Transverse colon (tissue), 4 donors: ENCODE data around the gene CNTN5. TPM values are rescaled to one million over a fixed set of nuclear protein-coding genes. Genes with fewer than 3 reads are reported as not detected.

Source experiments
- DNase-seq: peaks from one replicate; pipeline ENCODE4 v3.0.0-alpha.2; 2019
- H3K27ac ChIP-seq, 4 donors: fragments of 200-600 bp; sonication (generic); 2 replicates each; pipeline ENCODE4 v1.5.1; 2016 to 2018; ENCODE audit warnings: inconsistent platforms in 4 of 4
- H3K27me3 ChIP-seq: fragments of 200-600 bp; sonication (generic); 2 replicates; pipeline ENCODE4 v1.5.1; 2017; ENCODE audit warnings: inconsistent platforms
- H3K36me3 ChIP-seq, 4 donors: fragments of 200-600 bp; sonication (generic); 2 replicates each; pipeline ENCODE4 v1.5.1; 2017 to 2019; ENCODE audit warnings: inconsistent platforms in 4 of 4
- H3K4me1 ChIP-seq, 4 donors: fragments of 200-600 bp; sonication (generic); 2 replicates each; pipeline ENCODE4 v1.5.1; 2017 to 2020; ENCODE audit warnings: inconsistent platforms in 4 of 4
- H3K4me3 ChIP-seq, 4 donors: fragments of 200-600 bp; sonication (generic); 1 replicate in 1 of 4; 2 replicates in 3 of 4; pipeline versions ENCODE4 v1.5.1 to v1.6.1; 2017 to 2019; ENCODE audit warnings: inconsistent platforms in 4 of 4
- H3K9me3 ChIP-seq, 2 donors: fragments of 200-600 bp; sonication (generic); 2 replicates each; pipeline ENCODE4 v1.5.1; 2017 to 2019; ENCODE audit warnings: inconsistent platforms in 2 of 2
- CTCF ChIP-seq, 5 experiments: fragments of 200-600 bp in 3 of 5; fragments of 450-650 bp in 2 of 5; sonication (generic) in 3 of 5; IDR thresholded peaks; 1 replicate in 2 of 5; 2 replicates in 3 of 5; pipeline ENCODE4 v1.5.1; 2016 to 2017; ENCODE audit warnings: antibody characterized with exemption in 5 of 5, inconsistent platforms in 3 of 5, mild to moderate bottlenecking in 2 of 5, moderate library complexity in 1 of 5
- EP300 ChIP-seq: sonication (generic); formaldehyde crosslinking; IDR thresholded peaks from one replicate; pipeline ENCODE4 v1.6.1; 2017; ENCODE audit warnings: antibody characterized with exemption, low read depth
- POLR2A ChIP-seq: fragments of 450-650 bp; IDR thresholded peaks from one replicate; pipeline ENCODE4 v1.6.1; 2016; ENCODE audit warnings: antibody characterized with exemption, mild to moderate bottlenecking, moderate library complexity
- POLR2AphosphoS5 ChIP-seq, 3 donors: sonication (generic); formaldehyde crosslinking; IDR thresholded peaks; one replicate each; pipeline ENCODE4 v1.6.1; 2016; ENCODE audit warnings: antibody characterized with exemption in 3 of 3
- WGBS, 2 donors: methylation state at CpG; one replicate each; pipeline ENCODE4 v1.1.5; 2018; ENCODE audit warnings: low coverage in 1 of 2; 5-methylcytosine and 5-hydroxymethylcytosine counted together
- in situ Hi-C, 4 donors: fragments of 200-750 bp; cut with MboI; loops; one replicate each; pipeline versions ENCODE4 v1.15.0 to v1.15.1; 2017; ENCODE audit warnings: low sequenced_read_pairs in 3 of 4, low pct_ligation_motif_present in 1 of 4, low pct_unique_long_range_greater_than_20kb in 1 of 4
- intact Hi-C: fragments of 100-400 bp; cut with DNase I; formaldehyde crosslinking; loops from one replicate; pipeline ENCODE4 v1.15.1; 2023; ENCODE audit warnings: low total_unique reads
- total RNA-seq, 4 donors: library from RNA; depleted of rRNA; stranded (reverse); fragments of >200 nt; gene quantifications; one replicate each; pipeline ENCODE4 v1.1.0, GENCODE V29; 2016

The CNTN5 gene
- total RNA-seq, 4 donors from 2014 or later = 0.14 TPM; not detected in 3

GRCh38 chr11:99240192-99241030 is 219.7 kb downstream of the CNTN5 start:
- Histone ChIP-seq H3K36me3 (no peaks in the 10 kb centered on the region), H3K27me3 (no peaks in the 10 kb centered on the region), H3K27ac (no peak overlapping the region), H3K4me1 (no peaks in the 10 kb centered on the region), H3K4me3 (no peak overlapping the region), H3K9me3 (no peaks in the 10 kb centered on the region)
- in situ Hi-C loops (no loop called here), intact Hi-C loops (no loop called here)
- 53 to 69% methylated on average over 8 of the region's 8 CpGs for WGBS, 2 donors
- no peak for DNase-seq
- TF ChIP-seq EP300 (no peak), POLR2AphosphoS5 (IDR thresholded peaks at IDR 0.05) (no peak), CTCF (IDR thresholded peaks at IDR 0.05) (no peak), POLR2A (no peak)

GRCh38 chr11:99241066-99241465 is 220.3 kb downstream of the CNTN5 start:
- H3K27me3 ChIP-seq = no peaks in the 10 kb centered on the region
- DNase-seq = no peak
- no peaks in the 10 kb centered on the region for H3K9me3 ChIP-seq
- no peaks in the 10 kb centered on the region for H3K36me3 ChIP-seq
- H3K4me1 ChIP-seq = no peaks in the 10 kb centered on the region
- H3K4me3 ChIP-seq = no peak overlapping the region
- H3K27ac ChIP-seq = no peak overlapping the region
- intact Hi-C loops (no loop called here), in situ Hi-C loops (no loop called here)
- WGBS, 2 donors = 60 to 70% methylated on average over 1 to 2 of the region's 2 CpGs
- no peak for TF ChIP-seq POLR2AphosphoS5 (IDR thresholded peaks at IDR 0.05)
- TF ChIP-seq CTCF (IDR thresholded peaks at IDR 0.05) = no peak
- no peak for TF ChIP-seq EP300
- TF ChIP-seq POLR2A = no peak

GRCh38 chr11:99244613-99245012 is 223.9 kb downstream of the CNTN5 start:
- in situ Hi-C loops = no loop called here
- TF ChIP-seq CTCF (IDR thresholded peaks at IDR 0.05) = no peak
- no peak for TF ChIP-seq POLR2A
- no peak for TF ChIP-seq EP300
- no peak for TF ChIP-seq POLR2AphosphoS5 (IDR thresholded peaks at IDR 0.05)
- Histone ChIP-seq H3K4me1 (no peaks in the 10 kb centered on the region), H3K27ac (no peak overlapping the region), H3K36me3 (no peaks in the 10 kb centered on the region), H3K4me3 (no peak overlapping the region), H3K9me3 (no peaks in the 10 kb centered on the region), H3K27me3 (no peaks in the 10 kb centered on the region)
- no peak for DNase-seq
- intact Hi-C loops = no loop called here
- 82% methylated on average over 3 of the region's 3 CpGs for WGBS, 2 donors

- H3K27me3 ChIP-seq = no peaks in the 10 kb centered on the region
- intact Hi-C loops = no loop called here
- DNase-seq = no peak
- no peaks in the 10 kb centered on the region for H3K9me3 ChIP-seq
- in situ Hi-C loops = no loop called here
- H3K36me3 ChIP-seq = no peaks in the 10 kb centered on the region
- TF ChIP-seq CTCF (IDR thresholded peaks at IDR 0.05) = no peak
- TF ChIP-seq POLR2A = no peak
- no peak overlapping the region for H3K4me3 ChIP-seq
- no peaks in the 10 kb centered on the region for H3K4me1 ChIP-seq
- 80 to 86% methylated on average over 5 of the region's 5 CpGs for WGBS, 2 donors
- H3K27ac ChIP-seq = no peak overlapping the region
Measured at GRCh38 chr11:99246199-99246598, 225.4 kb downstream of the CNTN5 start.
